Esophagus muscularis mucosa (tissue), 4 donors: ENCODE measurements around the gene LBX1. TPM values are rescaled to one million over a fixed set of nuclear protein-coding genes. Genes with fewer than 3 reads are reported as not detected.
A peak's percentile ranks its signal among the peaks of the same experiment; 100 is the strongest.

ENCODE experiments used
- DNase-seq: peaks from one replicate; pipeline ENCODE4 v3.0.0-alpha.2; 2017; ENCODE audit errors: extremely low spot score
- H3K27ac ChIP-seq, 4 donors: fragments of 200-600 bp; sonication (generic); replicated peaks in 1 of 4; 1 replicate in 3 of 4; 2 replicates in 1 of 4; pipeline ENCODE4 v1.5.1; 2016 to 2019; ENCODE audit warnings: mild to moderate bottlenecking in 1 of 4
- H3K27me3 ChIP-seq, 4 donors: fragments of 200-600 bp; sonication (generic); one replicate each; pipeline versions ENCODE4 v1.5.1 to v1.6.0; 2016 to 2019
- H3K36me3 ChIP-seq, 4 donors: fragments of 200-600 bp; sonication (generic); one replicate each; pipeline ENCODE4 v1.5.1; 2016 to 2019
- H3K4me1 ChIP-seq, 4 donors: fragments of 200-600 bp; sonication (generic); one replicate each; pipeline ENCODE4 v1.5.1; 2016 to 2019
- H3K4me3 ChIP-seq, 4 donors: fragments of 200-600 bp; sonication (generic); 1 replicate in 2 of 4; 2 replicates in 2 of 4; pipeline ENCODE4 v1.5.1; 2016 to 2019; ENCODE audit warnings: mild to moderate bottlenecking in 4 of 4, moderate library complexity in 1 of 4
- H3K9me3 ChIP-seq, 4 donors: fragments of 200-600 bp; sonication (generic); 1 replicate in 3 of 4; 2 replicates in 1 of 4; pipeline ENCODE4 v1.5.1; 2016 to 2019
- EP300 ChIP-seq: sonication (generic); formaldehyde crosslinking; IDR thresholded peaks from one replicate; pipeline ENCODE4 v1.6.1; 2017; ENCODE audit warnings: antibody characterized with exemption
- POLR2A ChIP-seq: fragments of 450-650 bp; IDR thresholded peaks from one replicate; pipeline ENCODE4 v1.6.1; 2017; ENCODE audit warnings: antibody characterized with exemption, moderate library complexity, mild to moderate bottlenecking, low read depth
- POLR2AphosphoS5 ChIP-seq, 2 donors: sonication (generic); formaldehyde crosslinking; IDR thresholded peaks; one replicate each; pipeline ENCODE4 v1.6.1; 2017; ENCODE audit warnings: antibody characterized with exemption in 2 of 2
- WGBS: methylation state at CpG from one replicate; pipeline ENCODE4 v1.1.5; 2018; 5-methylcytosine and 5-hydroxymethylcytosine counted together
- intact Hi-C: fragments of 100-400 bp; cut with DNase I; formaldehyde crosslinking; loops from one replicate; pipeline ENCODE4 v1.15.1; 2023
- total RNA-seq, 4 donors: library from RNA; depleted of rRNA; stranded (reverse); fragments of >200 nt; gene quantifications; one replicate each; pipeline versions ENCODE4 v1.1.0 to v1.2.1, GENCODE V29; 2016
- TF ChIP-seq, protein P1 (sequence below), 3 experiments: fragments of 200-600 bp in 2 of 3; fragments of 450-650 bp in 1 of 3; sonication (generic) in 2 of 3; IDR thresholded peaks; one replicate each; pipeline ENCODE4 v1.5.1; 2017 to 2019; ENCODE audit warnings: antibody characterized with exemption in 3 of 3, mild to moderate bottlenecking in 2 of 3, moderate library complexity in 1 of 3

The LBX1 gene
- total RNA-seq, 4 donors from 2014 or later: not detected

DNA sequence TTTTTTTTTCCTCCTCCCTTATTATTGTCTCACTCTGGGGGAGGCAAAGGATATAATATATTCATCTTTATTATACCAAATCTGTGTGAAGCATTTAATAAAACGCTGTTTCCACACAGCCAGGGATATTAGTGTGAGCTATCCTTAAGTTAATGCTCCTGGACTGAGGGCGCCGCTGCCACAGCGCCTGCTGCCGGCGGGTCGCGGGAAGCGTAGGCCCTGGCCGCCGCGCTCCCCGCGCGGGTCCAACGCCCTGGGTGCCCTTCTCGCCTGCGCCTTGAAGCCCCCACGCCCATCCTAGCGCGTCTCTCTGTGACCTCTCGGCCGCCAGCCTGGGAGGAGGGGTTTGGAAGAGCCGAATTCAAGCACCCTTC is 9.5 kb upstream of the LBX1 start:
- Histone ChIP-seq H3K4me1 (peaks cover 7 to 19% (median 17%) of the 10 kb centered on the region in 4 donors), H3K9me3 (peaks cover 0 to 10% (median 0%) of the 10 kb centered on the region in 4 donors), H3K27me3 (peaks cover 8 to 83% (median 56%) of the 10 kb centered on the region in 4 donors), H3K4me3 (no peak overlapping the region), H3K36me3 (no peaks in the 10 kb centered on the region), H3K27ac (no peak overlapping the region)
- TF ChIP-seq, protein P1, sequence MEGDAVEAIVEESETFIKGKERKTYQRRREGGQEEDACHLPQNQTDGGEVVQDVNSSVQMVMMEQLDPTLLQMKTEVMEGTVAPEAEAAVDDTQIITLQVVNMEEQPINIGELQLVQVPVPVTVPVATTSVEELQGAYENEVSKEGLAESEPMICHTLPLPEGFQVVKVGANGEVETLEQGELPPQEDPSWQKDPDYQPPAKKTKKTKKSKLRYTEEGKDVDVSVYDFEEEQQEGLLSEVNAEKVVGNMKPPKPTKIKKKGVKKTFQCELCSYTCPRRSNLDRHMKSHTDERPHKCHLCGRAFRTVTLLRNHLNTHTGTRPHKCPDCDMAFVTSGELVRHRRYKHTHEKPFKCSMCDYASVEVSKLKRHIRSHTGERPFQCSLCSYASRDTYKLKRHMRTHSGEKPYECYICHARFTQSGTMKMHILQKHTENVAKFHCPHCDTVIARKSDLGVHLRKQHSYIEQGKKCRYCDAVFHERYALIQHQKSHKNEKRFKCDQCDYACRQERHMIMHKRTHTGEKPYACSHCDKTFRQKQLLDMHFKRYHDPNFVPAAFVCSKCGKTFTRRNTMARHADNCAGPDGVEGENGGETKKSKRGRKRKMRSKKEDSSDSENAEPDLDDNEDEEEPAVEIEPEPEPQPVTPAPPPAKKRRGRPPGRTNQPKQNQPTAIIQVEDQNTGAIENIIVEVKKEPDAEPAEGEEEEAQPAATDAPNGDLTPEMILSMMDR (IDR thresholded peaks at IDR 0.05): peak in 1 of 3 experiments; percentile 44
- TF ChIP-seq POLR2AphosphoS5 (IDR thresholded peaks at IDR 0.05): no peak
- WGBS: 22% methylated on average over 14 of the region's 24 CpGs
- intact Hi-C loops: no loop called here
- no peak for DNase-seq

DNA sequence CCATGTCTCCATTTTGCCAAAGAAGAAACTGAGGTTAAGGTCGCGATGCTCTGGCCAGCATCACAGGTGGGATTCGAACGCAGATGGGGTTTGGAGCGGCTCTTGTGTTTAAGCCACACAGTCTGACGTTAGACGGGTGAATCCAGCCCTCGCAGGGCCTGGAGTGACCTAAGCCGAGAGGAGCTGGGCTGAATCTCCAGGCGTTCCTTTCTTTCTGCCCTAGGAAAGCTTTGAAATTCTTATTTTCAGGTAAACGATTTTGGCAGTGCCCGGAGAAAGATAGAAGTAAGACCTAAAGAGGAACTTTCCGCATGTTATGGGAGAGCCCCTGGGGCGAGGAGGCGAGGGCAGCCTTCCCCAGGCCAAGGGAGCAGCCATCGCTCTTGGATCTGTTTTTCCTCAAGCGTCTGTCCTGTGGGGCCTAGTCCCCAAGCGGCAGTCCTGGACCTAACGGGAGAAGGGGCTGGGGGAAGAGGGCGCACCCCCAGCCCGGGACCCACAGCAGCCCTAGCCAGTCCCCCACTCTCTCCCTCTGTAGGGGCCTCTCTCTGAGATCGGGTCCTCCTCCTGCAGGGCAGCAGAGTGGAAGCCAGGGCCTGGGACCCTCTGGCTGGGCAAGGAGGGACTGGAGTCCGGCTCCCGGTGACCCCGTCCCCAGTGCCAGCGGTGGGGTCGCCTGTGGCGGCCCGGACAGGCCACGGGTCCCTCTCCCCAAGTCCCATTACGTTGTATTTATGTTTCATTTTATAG is 8.9 kb upstream of the LBX1 start:
- H3K4me3 ChIP-seq: no peak overlapping the region
- H3K27me3 ChIP-seq: peaks cover 8 to 89% (median 59%) of the 10 kb centered on the region in 4 donors
- 30% methylated on average over 28 of the region's 31 CpGs for WGBS
- peaks cover 7 to 19% (median 17%) of the 10 kb centered on the region in 4 donors for H3K4me1 ChIP-seq
- no peak overlapping the region for H3K27ac ChIP-seq
- no peaks in the 10 kb centered on the region for H3K36me3 ChIP-seq
- intact Hi-C loops: no loop called here
- TF ChIP-seq POLR2AphosphoS5 (IDR thresholded peaks at IDR 0.05) (peak in 1 of 2 donors; percentile 7), POLR2A (no peak), EP300 (no peak)
- H3K9me3 ChIP-seq: peaks cover 0 to 10% (median 0%) of the 10 kb centered on the region in 4 donors
- DNase-seq: no peak

DNA sequence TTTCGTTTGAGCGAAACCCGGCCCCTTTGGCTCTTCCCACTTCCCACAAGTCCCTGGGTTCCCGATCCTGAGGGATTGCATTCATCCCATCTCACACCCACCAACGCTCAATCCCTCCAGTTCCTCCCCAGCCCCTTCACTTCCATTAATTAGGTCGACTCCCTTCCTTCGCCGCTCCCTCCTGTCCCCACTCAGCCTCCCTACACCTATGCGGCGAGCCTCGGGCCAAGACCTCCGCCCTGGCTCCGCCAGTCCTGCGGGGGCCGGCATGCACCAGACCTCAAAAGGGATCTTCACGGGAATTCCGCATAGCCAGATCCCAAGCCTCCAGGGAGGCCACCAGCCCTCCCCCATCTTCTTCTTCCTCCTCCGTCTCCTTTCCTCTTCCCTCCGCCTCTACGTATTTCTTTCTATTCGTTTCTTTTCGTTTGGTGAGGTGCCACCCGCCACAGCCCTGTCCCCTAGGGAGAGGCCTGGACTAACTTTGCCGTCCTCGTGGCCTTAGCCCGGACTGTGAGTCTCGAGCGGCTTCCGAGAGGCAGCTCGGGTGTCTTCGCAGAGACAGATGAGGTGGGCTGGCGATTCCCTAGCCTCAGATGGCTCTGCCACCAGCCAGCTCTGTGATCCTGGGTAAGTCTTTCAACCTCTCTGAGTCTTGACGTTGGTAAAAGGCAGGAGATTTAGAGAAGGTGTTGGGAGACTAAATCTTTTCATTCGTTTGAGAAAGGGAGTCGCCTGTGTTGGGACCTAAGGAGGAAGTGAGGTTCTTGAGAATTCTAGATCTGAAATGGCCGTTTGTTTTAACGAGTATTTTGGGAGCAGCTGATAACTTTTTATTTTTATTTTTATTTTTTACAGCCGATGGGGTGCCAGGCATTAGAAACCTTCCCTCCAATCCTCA is 8.1 kb upstream of the LBX1 start:
- no peak for TF ChIP-seq EP300
- TF ChIP-seq, protein P1 (IDR thresholded peaks at IDR 0.05): no peak
- no peak for TF ChIP-seq POLR2AphosphoS5 (IDR thresholded peaks at IDR 0.05)
- TF ChIP-seq POLR2A: no peak
- intact Hi-C loops: no loop called here
- H3K4me3 ChIP-seq: peak overlapping the region in 1 of 4 donors; percentile 14
- DNase-seq: no peak
- 12% methylated on average over 37 of the region's 38 CpGs for WGBS
- H3K36me3 ChIP-seq: no peaks in the 10 kb centered on the region
- peaks cover 8 to 97% (median 64%) of the 10 kb centered on the region in 4 donors for H3K27me3 ChIP-seq
- peaks cover 7 to 19% (median 17%) of the 10 kb centered on the region in 4 donors for H3K4me1 ChIP-seq
- H3K9me3 ChIP-seq: peaks cover 0 to 10% (median 0%) of the 10 kb centered on the region in 4 donors
- H3K27ac ChIP-seq: no peak overlapping the region

DNA sequence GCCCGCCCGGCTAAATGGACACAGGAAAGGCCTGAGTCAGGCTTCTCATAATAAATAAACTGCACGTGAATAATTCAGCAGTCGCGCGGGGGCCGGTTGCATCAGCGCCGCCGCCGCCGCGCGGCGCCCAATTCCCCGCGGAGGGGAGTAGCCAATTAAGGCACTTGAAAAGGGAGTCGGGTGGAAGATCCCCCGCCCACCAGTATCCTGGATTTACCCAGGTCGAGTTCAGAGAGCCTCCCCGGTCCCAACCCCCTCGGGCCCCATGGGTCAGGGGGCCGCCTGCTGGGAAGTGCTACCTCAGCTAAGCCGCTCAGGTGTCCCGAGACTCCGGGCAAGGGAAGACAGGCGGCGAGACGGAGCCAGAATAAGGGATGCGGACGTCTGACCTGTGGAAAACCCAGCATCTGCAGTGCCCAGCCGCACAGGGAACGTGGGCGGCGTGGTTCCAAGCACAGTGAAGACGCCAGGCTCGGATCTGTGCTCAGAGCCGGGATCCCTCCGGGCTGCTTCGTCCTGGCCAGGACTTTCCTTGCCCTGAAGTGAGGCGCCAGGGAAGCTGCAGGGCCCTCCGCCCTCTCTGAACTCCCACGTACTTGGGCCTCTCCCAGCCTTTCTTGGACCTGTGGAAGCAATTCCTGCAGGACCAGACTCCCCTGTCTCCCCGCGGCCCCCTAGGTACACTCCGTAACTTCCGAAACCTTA is 7.3 kb upstream of the LBX1 start:
- Histone ChIP-seq H3K9me3 (peaks cover 0 to 10% (median 0%) of the 10 kb centered on the region in 4 donors), H3K4me3 (peak overlapping the region in 2 of 4 donors; percentile 7 to 14), H3K27me3 (peaks cover 8 to 97% (median 72%) of the 10 kb centered on the region in 4 donors), H3K4me1 (peaks cover 7 to 19% (median 17%) of the 10 kb centered on the region in 4 donors), H3K27ac (no peak overlapping the region), H3K36me3 (no peaks in the 10 kb centered on the region)
- WGBS: 14% methylated on average over 31 of the region's 47 CpGs
- no peak for DNase-seq
- intact Hi-C loops: no loop called here
- no peak for TF ChIP-seq POLR2A
- TF ChIP-seq, protein P1 (IDR thresholded peaks at IDR 0.05): no peak
- TF ChIP-seq POLR2AphosphoS5 (IDR thresholded peaks at IDR 0.05): no peak
- no peak for TF ChIP-seq EP300
